Naive thymus-derived CD4-positive, alpha-beta T cell (primary cell): Measurements from ENCODE around the gene FAM13A. TPM values are rescaled to one million over a fixed set of nuclear protein-coding genes. Genes with fewer than 3 reads are reported as not detected.

Source experiments
- ATAC-seq: fragments of 150-1000 bp; cut with Tn5 transposase; 2 replicates; pipeline ENCODE4 v1.10.0; 2021; ENCODE audit warnings: mild to moderate bottlenecking, moderate library complexity
- CTCF ChIA-PET: fragments of 350-600 bp; sonication (Branson Sonifier 250); formaldehyde crosslinking; loops from one replicate; lab custom pipeline; 2021; ENCODE audit warnings: antibody characterized with exemption; lab: Charles Lee
- POLR2A ChIA-PET: fragments of 350-600 bp; sonication (Branson Sonifier 250); formaldehyde crosslinking; loops from one replicate; lab custom pipeline; 2021; ENCODE audit warnings: antibody characterized with exemption, inconsistent platforms; lab: Charles Lee
- DNase-seq, 9 donors: peaks; one replicate each; pipeline versions ENCODE4 v3.0.0 to v3.0.0-alpha.2; 2020 to 2022; ENCODE audit warnings: mixed read lengths in 1 of 9
- H3K27ac ChIP-seq: one replicate; pipeline ENCODE4 v1.7.0; 2013; ENCODE audit warnings: mild to moderate bottlenecking, low read depth, low read length, moderate library complexity
- H3K27me3 ChIP-seq, 2 donors: one replicate each; pipeline ENCODE4 v1.7.0; 2013; ENCODE audit warnings: low read length in 2 of 2, mild to moderate bottlenecking in 2 of 2, moderate library complexity in 2 of 2; ENCODE audit not compliant: control insufficient read depth in 2 of 2, insufficient read depth in 2 of 2
- H3K36me3 ChIP-seq, 3 experiments: 1 replicate in 2 of 3; 2 replicates in 1 of 3; pipeline ENCODE4 v1.7.0; 2013; ENCODE audit warnings: low read length in 3 of 3, mild to moderate bottlenecking in 3 of 3, moderate library complexity in 1 of 3; ENCODE audit not compliant: insufficient read depth in 3 of 3, control insufficient read depth in 2 of 3
- H3K4me1 ChIP-seq, 2 donors: one replicate each; pipeline ENCODE4 v1.7.0; 2013; ENCODE audit warnings: low read length in 2 of 2, mild to moderate bottlenecking in 2 of 2, moderate library complexity in 1 of 2; ENCODE audit not compliant: control insufficient read depth in 2 of 2, insufficient read depth in 2 of 2
- H3K4me3 ChIP-seq: 2 replicates; pipeline ENCODE4 v1.7.0; 2013; ENCODE audit warnings: mild to moderate bottlenecking, low read length
- H3K9me3 ChIP-seq, 3 experiments: 1 replicate in 2 of 3; 2 replicates in 1 of 3; pipeline ENCODE4 v1.7.0; 2013; ENCODE audit warnings: low read length in 3 of 3; ENCODE audit not compliant: control insufficient read depth in 2 of 3
- H3K27ac Mint-ChIP-seq, 9 donors: one replicate each; pipeline ENCODE4 v1.8.0; 2020 to 2022; ENCODE audit warnings: mixed read lengths in 9 of 9, mild to moderate bottlenecking in 8 of 9, moderate library complexity in 5 of 9, inconsistent platforms in 2 of 9
- H3K27me3 Mint-ChIP-seq, 5 donors: one replicate each; pipeline ENCODE4 v1.8.0; 2021 to 2022; ENCODE audit warnings: mixed read lengths in 5 of 5, mild to moderate bottlenecking in 1 of 5
- H3K36me3 Mint-ChIP-seq, 5 donors: one replicate each; pipeline ENCODE4 v1.8.0; 2020 to 2022; ENCODE audit warnings: mixed read lengths in 5 of 5, mild to moderate bottlenecking in 3 of 5, inconsistent platforms in 1 of 5
- H3K4me1 Mint-ChIP-seq, 7 donors: one replicate each; pipeline ENCODE4 v1.8.0; 2020 to 2022; ENCODE audit warnings: mixed read lengths in 7 of 7, mild to moderate bottlenecking in 3 of 7, inconsistent platforms in 1 of 7
- H3K4me3 Mint-ChIP-seq, 10 donors: one replicate each; pipeline ENCODE4 v1.8.0; 2020 to 2022; ENCODE audit warnings: mild to moderate bottlenecking in 10 of 10, mixed read lengths in 10 of 10, moderate library complexity in 6 of 10, inconsistent platforms in 2 of 10
- H3K9me3 Mint-ChIP-seq, 11 donors: one replicate each; pipeline ENCODE4 v1.8.0; 2020 to 2022; ENCODE audit warnings: mixed read lengths in 11 of 11, mild to moderate bottlenecking in 4 of 11, inconsistent platforms in 1 of 11, moderate library complexity in 1 of 11
- intact Hi-C, 2 donors: fragments of 100-400 bp; cut with micrococcal nuclease; formaldehyde crosslinking; loops; one replicate each; pipeline ENCODE4 v1.15.1; 2023
- polyA plus RNA-seq, 2 donors: library from polyadenylated mRNA; unstranded; fragments of 300-500 nt; fragmentation: Illumina TruSeq; gene quantifications; one replicate each; pipeline ENCODE4 v1.2.3, GENCODE V29; 2021
- total RNA-seq, 6 experiments: library from RNA in 5 of 6; stranded (reverse) in 5 of 6; gene quantifications; 1 replicate in 5 of 6; 2 replicates in 1 of 6; pipeline ENCODE4 v1.2.3 and lab custom pipeline; 2021 to 2026

The FAM13A gene
- total and polyA plus RNA-seq, 7 experiments from 2014 or later = 4.5 to 60.4 (median 10.2) TPM

DNA sequence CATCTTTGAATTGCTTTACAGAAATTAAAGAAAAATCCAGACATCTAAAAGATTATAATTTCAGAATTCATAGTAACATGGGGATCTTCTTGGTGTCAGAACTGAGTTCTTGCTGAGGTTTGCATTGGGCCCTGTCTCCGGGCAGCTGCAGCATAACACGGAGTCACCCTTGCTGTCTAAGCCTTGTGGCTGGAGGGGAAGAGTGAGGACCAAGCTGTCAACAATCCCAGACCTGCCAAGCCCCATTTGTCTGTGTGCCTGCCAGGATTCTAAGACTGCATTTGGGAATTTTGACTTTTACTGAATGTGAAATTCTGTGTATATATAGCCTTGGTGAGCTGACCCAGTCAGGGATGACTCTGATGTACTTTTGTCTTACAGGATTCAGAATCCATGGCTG is 334.2 kb downstream of the FAM13A start:
- no peak overlapping the region for H3K4me3 ChIP-seq
- POLR2A ChIA-PET = interaction anchor here (0.6 to 0.7 kb wide), 2 partner anchors 20 to 35 kb away, joined by 3 to 4 read pairs; no protein-coding TSS in a partner anchor
- H3K9me3 Mint-ChIP-seq = peaks cover 0 to 9% (median 2%) of the 10 kb centered on the region in 11 donors
- H3K27ac Mint-ChIP-seq = peak overlapping the region in 2 of 9 donors; percentile 12 to 43
- ATAC-seq = no peak
- CTCF ChIA-PET = interaction anchor here (0.7 kb wide), 1 partner anchor 17 kb away, joined by 3 read pairs; no protein-coding TSS in a partner anchor
- H3K4me3 Mint-ChIP-seq = no peak overlapping the region
- H3K36me3 Mint-ChIP-seq = peaks cover 4 to 54% (median 36%) of the 10 kb centered on the region in 5 donors
- intact Hi-C loops = no loop called here
- DNase-seq = no peak
- no peaks in the 10 kb centered on the region for H3K27me3 Mint-ChIP-seq
- H3K27ac ChIP-seq = no peak overlapping the region
- peaks cover 0 to 2% (median 0%) of the 10 kb centered on the region in 3 experiments for H3K9me3 ChIP-seq
- H3K4me1 Mint-ChIP-seq = peaks cover 0 to 6% (median 0%) of the 10 kb centered on the region in 7 donors
- H3K4me1 ChIP-seq = no peaks in the 10 kb centered on the region
- H3K36me3 ChIP-seq = peaks cover 0 to 92% (median 15%) of the 10 kb centered on the region in 3 experiments
- no peaks in the 10 kb centered on the region for H3K27me3 ChIP-seq

GRCh38 chr4:88722276-88722780 is 334.7 kb downstream of the FAM13A start:
- POLR2A ChIA-PET = interaction anchor here (0.6 to 0.7 kb wide), 2 partner anchors 19 to 35 kb away, joined by 3 to 4 read pairs; no protein-coding TSS in a partner anchor
- DNase-seq = no peak
- peaks cover 0 to 7% (median 2%) of the 10 kb centered on the region in 3 experiments for H3K9me3 ChIP-seq
- intact Hi-C loops = no loop called here
- Mint-ChIP-seq H3K4me3 (no peak overlapping the region), H3K27ac (peak overlapping the region in 1 of 9 donors; percentile 38), H3K4me1 (peaks cover 0 to 9% (median 0%) of the 10 kb centered on the region in 7 donors), H3K27me3 (no peaks in the 10 kb centered on the region), H3K9me3 (peaks cover 0 to 14% (median 6%) of the 10 kb centered on the region in 11 donors), H3K36me3 (peaks cover 6 to 54% (median 39%) of the 10 kb centered on the region in 5 donors)
- no peak for ATAC-seq
- H3K27ac ChIP-seq = no peak overlapping the region
- no peaks in the 10 kb centered on the region for H3K27me3 ChIP-seq
- H3K4me3 ChIP-seq = no peak overlapping the region
- H3K4me1 ChIP-seq = no peaks in the 10 kb centered on the region
- H3K36me3 ChIP-seq = peaks cover 0 to 92% (median 15%) of the 10 kb centered on the region in 3 experiments
- CTCF ChIA-PET = interaction anchor here (0.7 kb wide), 1 partner anchor 17 kb away, joined by 3 read pairs; no protein-coding TSS in a partner anchor

DNA sequence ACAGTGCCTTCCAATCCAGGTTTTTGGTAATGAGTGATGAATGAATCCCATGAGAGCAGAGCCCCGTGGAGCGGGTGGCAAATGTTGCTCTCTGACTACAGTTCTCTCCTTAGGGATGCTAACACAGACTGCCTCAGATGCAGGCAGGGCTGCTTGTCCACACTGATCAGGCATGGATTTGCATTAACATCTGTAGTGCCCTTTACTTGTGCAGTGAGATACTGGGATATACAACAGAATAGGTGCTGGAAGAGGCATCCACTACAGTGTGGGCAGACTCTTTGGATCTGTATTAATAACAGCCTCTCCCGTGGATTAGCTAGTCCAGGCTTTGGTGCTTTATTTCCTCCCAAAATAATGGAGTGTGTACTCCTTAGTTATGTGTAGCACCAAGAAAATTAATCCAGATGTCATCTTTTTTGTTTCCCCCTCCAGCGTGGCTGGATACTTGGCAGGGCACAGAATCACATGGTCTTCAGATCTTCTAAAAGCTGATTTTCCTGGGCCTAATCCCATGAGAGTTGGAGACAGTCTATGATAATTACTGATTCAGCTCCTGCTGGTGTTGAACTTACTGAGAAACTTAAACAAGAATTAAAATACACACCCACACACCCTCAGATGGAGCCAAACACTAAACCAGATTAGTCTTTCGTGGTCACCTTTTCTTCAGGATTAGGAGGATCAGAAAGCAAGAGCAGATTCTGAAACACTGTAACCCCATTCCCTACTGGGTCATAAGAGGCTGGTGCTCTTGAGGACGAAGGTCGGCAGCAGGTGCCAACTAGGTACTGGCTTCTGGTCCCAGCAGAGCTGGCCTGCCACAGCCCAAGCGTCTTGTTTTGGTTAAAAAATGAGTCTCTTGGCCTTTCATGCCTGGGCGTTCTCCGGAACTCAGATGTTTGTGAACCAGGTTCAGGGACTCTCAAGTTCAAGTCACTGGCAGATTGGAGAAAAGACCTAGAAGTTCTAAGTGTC is 336.2 kb downstream of the FAM13A start:
- H3K36me3 Mint-ChIP-seq = peaks cover 17 to 61% (median 50%) of the 10 kb centered on the region in 5 donors
- H3K9me3 Mint-ChIP-seq = peaks cover 0 to 30% (median 18%) of the 10 kb centered on the region in 11 donors
- intact Hi-C loops = no loop called here
- POLR2A ChIA-PET = no interaction called here
- no peaks in the 10 kb centered on the region for H3K27me3 Mint-ChIP-seq
- no peaks in the 10 kb centered on the region for H3K27me3 ChIP-seq
- H3K4me3 Mint-ChIP-seq = no peak overlapping the region
- CTCF ChIA-PET = no interaction called here
- no peaks in the 10 kb centered on the region for H3K4me1 ChIP-seq
- H3K4me1 Mint-ChIP-seq = peaks cover 0 to 10% (median 0%) of the 10 kb centered on the region in 7 donors
- DNase-seq (no peak), ATAC-seq (no peak)
- peaks cover 9 to 96% (median 15%) of the 10 kb centered on the region in 3 experiments for H3K36me3 ChIP-seq
- peak overlapping the region in 6 of 9 donors; percentile 6 to 69 (median 32) for H3K27ac Mint-ChIP-seq
- no peak overlapping the region for H3K4me3 ChIP-seq
- no peak overlapping the region for H3K27ac ChIP-seq
- peaks cover 0 to 17% (median 5%) of the 10 kb centered on the region in 3 experiments for H3K9me3 ChIP-seq

DNA sequence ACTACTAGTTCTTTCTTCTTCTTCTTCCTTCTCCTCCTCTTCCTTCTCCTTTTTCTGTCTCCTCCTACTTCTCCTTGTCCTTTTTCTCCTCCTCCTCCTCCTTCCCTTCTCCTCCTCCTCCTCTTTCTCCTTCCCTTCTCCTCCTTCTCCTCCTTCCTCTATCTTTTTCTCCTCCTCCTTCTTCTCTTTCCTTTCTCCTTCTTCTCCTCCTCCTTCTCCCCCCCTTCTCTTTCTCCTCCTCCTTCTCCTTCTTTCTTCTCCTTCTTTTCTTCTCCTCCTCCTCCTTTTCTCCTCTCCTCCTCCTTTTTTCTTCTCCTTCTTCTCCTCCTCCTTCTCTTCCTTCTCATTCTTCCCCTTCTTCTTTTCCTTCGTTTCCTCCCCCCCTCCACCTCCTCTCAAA is 337.6 kb downstream of the FAM13A start:
- ChIA-PET CTCF (no interaction called here), POLR2A (no interaction called here)
- H3K4me3 Mint-ChIP-seq = no peak overlapping the region
- Histone ChIP-seq H3K9me3 (peaks cover 0 to 17% (median 5%) of the 10 kb centered on the region in 3 experiments), H3K27me3 (no peaks in the 10 kb centered on the region), H3K36me3 (peaks cover 9 to 82% (median 15%) of the 10 kb centered on the region in 3 experiments), H3K4me3 (no peak overlapping the region), H3K27ac (no peak overlapping the region), H3K4me1 (no peaks in the 10 kb centered on the region)
- ATAC-seq = no peak
- peaks cover 0 to 42% (median 25%) of the 10 kb centered on the region in 11 donors for H3K9me3 Mint-ChIP-seq
- DNase-seq = no peak
- intact Hi-C loops = no loop called here
- peaks cover 0 to 11% (median 4%) of the 10 kb centered on the region in 7 donors for H3K4me1 Mint-ChIP-seq
- H3K36me3 Mint-ChIP-seq = peaks cover 28 to 75% (median 63%) of the 10 kb centered on the region in 5 donors
- no peaks in the 10 kb centered on the region for H3K27me3 Mint-ChIP-seq
- H3K27ac Mint-ChIP-seq = peak overlapping the region in 4 of 9 donors; percentile 19 to 77 (median 63)

- POLR2A ChIA-PET = interaction anchor here (0.6 kb wide), 1 partner anchor 269 kb away, joined by 3 read pairs; no protein-coding TSS in a partner anchor
- Histone ChIP-seq H3K9me3 (peaks cover 0 to 17% (median 5%) of the 10 kb centered on the region in 3 experiments), H3K27ac (no peak overlapping the region)
These were observed 338.9 kb downstream of the FAM13A start for GRCh38 chr4:88718098-88718497.

DNA sequence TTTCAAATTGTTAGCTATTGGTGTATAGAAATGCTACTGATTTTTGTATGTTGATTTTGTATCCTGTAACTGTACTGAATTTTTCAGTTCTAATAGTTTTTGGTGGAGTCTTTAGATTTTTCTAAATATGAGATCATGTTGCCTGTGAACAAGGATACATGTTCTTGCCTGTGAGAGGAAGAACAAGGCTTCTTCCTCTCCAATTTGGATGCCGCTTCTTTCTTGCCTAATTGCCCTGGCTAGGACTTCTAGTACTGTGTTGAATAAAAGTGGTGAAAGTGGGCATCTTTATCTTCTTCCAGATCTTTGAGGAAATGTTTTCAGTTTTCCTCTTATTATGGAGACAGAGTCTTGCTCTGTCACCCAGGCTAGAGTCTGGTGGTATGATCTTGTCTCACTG is 343.2 kb downstream of the FAM13A start:
- ATAC-seq (no peak), DNase-seq (no peak)
- no peaks in the 10 kb centered on the region for H3K4me1 ChIP-seq
- no peaks in the 10 kb centered on the region for H3K27me3 Mint-ChIP-seq
- no peaks in the 10 kb centered on the region for H3K27me3 ChIP-seq
- peaks cover 0 to 20% (median 3%) of the 10 kb centered on the region in 7 donors for H3K4me1 Mint-ChIP-seq
- POLR2A ChIA-PET = no interaction called here
- peaks cover 39 to 95% (median 89%) of the 10 kb centered on the region in 5 donors for H3K36me3 Mint-ChIP-seq
- peaks cover 4 to 57% (median 32%) of the 10 kb centered on the region in 11 donors for H3K9me3 Mint-ChIP-seq
- H3K36me3 ChIP-seq = peaks cover 10 to 66% (median 15%) of the 10 kb centered on the region in 3 experiments
- intact Hi-C loops = no loop called here
- peak overlapping the region in 2 of 9 donors; percentile 28 to 62 for H3K27ac Mint-ChIP-seq
- H3K27ac ChIP-seq = no peak overlapping the region
- H3K9me3 ChIP-seq = peaks cover 0 to 17% (median 5%) of the 10 kb centered on the region in 3 experiments
- no peak overlapping the region for H3K4me3 ChIP-seq
- CTCF ChIA-PET = interaction anchor here (1.2 kb wide), 1 partner anchor 174 kb away, joined by 3 read pairs; no protein-coding TSS in a partner anchor
- no peak overlapping the region for H3K4me3 Mint-ChIP-seq

More at GRCh38 chr4:88718098-88718497, 338.9 kb downstream of the FAM13A start:
- peaks cover 9 to 71% (median 10%) of the 10 kb centered on the region in 3 experiments for H3K36me3 ChIP-seq
- no peak for ATAC-seq
- CTCF ChIA-PET = no interaction called here
- intact Hi-C loops = no loop called here
- no peaks in the 10 kb centered on the region for H3K27me3 ChIP-seq
- peaks cover 0 to 53% (median 25%) of the 10 kb centered on the region in 11 donors for H3K9me3 Mint-ChIP-seq
- H3K27me3 Mint-ChIP-seq = no peaks in the 10 kb centered on the region
- H3K4me1 Mint-ChIP-seq = peaks cover 0 to 20% (median 5%) of the 10 kb centered on the region in 7 donors
- no peaks in the 10 kb centered on the region for H3K4me1 ChIP-seq
- H3K27ac Mint-ChIP-seq = peak overlapping the region in 5 of 9 donors; percentile 34 to 78 (median 57)
- peak overlapping the region in 1 of 10 donors; percentile 6 for H3K4me3 Mint-ChIP-seq
- peaks cover 33 to 83% (median 73%) of the 10 kb centered on the region in 5 donors for H3K36me3 Mint-ChIP-seq
- H3K4me3 ChIP-seq = no peak overlapping the region
- DNase-seq = no peak
